Stimulated activated CD8-positive, alpha-beta memory T cell treated with anti-CD3 and anti-CD28 coated beads, Interleukin-4, amount 100 ng/mL, for 4 hours (primary cell): Measurements from ENCODE around the gene OR10J4.
"Not testable (repeated sequence)": the region's sequence is repeated elsewhere in the genome, so short reads cannot be mapped to it uniquely, and the experiment has no call there.

ENCODE experiments used
- DNase-seq, 2 donors: peaks; one replicate each; pipeline ENCODE4 v3.0.0-alpha.2; 2020; ENCODE audit warnings: low read depth in 2 of 2, low spot score in 1 of 2

The OR10J4 gene

DNA sequence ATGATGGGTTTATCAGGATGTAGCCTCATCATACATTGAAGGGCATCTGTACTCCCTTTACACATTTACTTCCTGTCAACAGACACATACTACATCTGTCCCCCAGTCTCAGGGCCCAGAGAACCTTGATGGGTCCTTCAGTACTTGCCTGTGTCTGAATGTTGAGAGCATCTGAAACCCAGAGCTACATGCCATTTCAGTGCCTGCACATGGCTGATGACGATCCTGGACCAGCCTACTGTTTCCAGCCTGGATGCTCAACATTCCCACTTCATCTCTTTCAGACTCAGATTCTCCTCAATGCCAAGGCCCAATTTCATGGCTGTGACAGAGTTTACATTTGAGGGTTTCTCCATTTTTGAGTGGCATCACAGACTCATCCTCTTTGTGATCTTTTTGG is at the start of gene OR10J4:
Gene OR10J4 (plus strand): TSS at position 301 of the 400 bp plus-strand sequence.
- DNase-seq, result no peak

DNA sequence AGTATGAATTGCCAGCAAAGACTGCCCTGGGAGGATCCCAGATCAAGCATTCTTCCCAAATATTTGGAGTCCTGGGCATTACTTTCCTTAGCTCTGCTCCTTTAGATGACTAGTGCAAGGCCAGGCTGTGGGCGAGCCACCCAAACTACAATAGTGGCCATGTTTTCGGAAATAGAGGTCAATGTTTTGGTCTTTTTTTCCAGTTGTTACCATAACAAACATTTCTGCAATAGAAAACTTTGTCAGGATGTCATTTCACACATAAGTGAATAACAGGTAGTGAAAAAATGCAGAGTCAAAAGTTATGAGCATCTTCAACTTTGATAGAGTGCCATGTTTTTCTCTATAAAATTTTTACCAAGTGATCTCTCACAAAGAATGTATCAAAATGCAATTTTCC is 25.2 kb upstream of the OR10J4 start:
- no peak for DNase-seq

GRCh38 chr1:159408862-159409400 is 23.1 kb upstream of the OR10J4 start:
- no peak for DNase-seq

- no peak for DNase-seq
These were observed 10.2 kb upstream of the OR10J4 start for GRCh38 chr1:159421821-159422220.

DNA sequence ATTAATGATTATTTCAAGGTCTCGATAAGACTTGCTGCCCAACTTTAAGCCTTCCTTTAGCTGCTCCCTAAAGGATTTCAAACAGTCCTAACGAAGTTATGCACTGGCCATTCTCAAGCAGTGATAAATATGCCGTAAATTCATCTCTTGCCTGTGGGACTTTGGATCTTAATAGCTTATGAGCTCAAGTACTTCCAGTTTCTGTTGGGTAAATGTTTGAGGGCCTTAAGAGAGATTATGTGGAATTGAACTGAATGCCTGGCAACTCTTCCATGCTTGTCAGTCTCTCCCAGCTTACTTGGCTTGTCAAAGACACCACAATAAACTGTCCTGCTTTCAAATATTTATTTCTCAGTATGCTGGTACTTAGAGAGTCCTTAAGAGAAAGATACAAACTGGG is 3.5 kb upstream of the OR10J4 start:
- no peak for DNase-seq

GRCh38 chr1:159429074-159429861 is 2.7 kb upstream of the OR10J4 start:
- no peak for DNase-seq

DNA sequence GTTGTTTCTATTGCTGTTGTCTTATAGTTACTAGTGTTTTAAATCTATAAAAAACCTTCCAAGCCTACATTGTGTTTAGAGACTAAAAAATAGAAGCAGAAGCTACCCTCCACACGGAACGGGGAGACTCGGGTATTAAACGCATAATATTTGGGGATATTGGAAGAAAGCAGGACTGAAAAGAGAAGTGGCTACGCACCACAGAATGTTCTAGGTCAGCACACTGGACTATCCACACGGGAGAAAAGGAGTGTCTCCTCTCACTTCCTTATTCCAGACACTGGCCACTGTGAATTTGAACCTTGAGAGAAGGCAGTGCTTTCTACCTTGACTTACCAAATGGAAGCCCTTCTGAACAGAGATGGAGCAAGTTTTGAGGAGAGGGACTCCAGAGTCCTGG is 1.0 kb upstream of the OR10J4 start:
- no peak for DNase-seq

DNA sequence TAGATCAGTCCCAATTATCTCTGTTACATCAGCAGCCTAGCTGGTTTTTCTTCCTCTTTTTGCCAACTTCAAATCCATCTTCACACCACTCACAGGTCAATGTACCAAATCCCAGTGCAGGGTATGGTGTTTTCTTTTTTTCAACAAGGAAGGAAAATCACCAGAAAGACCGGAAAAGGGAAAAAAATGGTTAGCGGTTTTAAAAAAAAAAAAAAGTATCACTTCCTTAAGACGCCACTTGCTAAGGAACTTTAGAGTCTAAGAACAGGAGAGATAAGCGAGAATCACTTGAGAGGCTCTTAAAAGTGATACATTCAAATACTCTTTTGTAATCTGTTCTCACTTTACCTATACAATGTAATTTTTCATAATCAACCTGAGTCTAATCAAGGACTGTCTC is 4.5 kb downstream of the OR10J4 start:
- no peak for DNase-seq

- DNase-seq, result no peak
These were observed 7.4 kb downstream of the OR10J4 start, which contains the start of gene OR10J1 for GRCh38 chr1:159439422-159439821. TSS of gene OR10J1 (plus strand) at chr1:159439722. CDS start at chr1:159439792, 70 bp downstream.

DNA sequence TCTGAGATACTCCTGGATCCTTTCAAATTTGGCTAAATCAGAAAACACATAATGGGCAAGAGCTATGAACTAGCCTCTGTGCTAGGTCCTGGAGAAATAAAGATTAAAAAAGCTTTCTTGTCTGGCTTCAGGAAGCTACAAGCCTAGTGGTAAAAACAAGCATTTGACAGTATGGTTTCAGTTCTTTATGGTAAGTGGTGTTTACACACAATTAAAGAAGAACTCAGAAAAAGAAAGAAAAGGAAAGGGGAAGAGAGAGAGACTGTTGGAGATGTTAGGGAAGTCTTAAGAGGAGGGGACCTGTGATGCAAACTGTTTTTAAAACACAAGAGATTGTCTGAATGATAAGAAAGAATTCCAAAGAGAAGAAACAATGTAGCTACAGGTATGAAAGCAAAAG is 9.4 kb downstream of the OR10J4 start:
- no peak for DNase-seq

DNA sequence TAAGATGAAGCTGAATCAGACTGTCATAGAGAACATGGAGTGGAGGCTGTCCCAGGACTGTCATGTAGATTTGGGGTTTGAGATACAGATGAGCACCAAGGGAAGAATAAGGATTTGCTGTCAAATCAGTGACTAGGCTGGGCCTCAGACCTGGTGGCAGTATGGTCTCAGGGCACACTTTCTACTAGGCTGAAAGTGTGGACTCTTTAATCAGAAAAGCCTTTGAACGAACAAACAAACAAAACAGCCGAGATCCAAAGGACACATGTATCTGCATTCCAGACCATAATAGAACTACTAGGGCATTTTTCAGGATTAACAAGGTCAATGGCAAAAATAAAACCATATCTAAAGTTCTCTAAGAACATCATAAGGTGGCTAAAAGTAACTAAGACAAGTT is 10.4 kb downstream of the OR10J4 start:
- DNase-seq, result no peak

DNA sequence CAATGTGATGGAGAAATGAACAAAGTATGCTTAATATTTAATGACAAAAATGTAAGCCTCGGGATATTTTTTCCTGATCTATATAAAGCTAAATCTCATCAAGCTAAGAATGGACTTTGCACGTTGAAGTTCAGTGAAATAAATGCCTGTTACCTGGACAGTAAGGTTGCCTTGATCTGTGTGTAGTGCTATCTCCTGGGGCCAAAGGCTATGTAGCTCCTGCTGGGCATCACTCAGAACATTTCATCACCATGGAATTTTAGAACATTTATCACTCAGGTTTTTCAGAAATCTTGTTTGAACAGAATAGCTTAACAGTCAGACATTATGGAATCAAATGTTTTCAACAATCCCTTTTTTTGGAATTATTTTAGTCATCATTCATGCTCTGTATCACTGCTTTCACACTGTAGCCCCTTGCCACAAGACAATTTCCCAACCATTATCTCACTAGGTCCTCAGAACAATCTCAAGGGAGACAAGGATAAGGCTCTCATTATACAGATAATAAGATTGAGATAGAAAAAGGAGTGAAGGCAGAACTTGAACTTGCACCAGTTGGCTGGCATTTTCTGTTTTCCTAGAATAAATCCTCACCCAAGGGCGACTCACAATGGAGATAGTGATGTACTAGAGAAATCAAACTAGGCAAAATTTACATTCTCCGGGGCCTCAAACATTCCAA is 11.2 kb downstream of the OR10J4 start:
- no peak for DNase-seq

DNA sequence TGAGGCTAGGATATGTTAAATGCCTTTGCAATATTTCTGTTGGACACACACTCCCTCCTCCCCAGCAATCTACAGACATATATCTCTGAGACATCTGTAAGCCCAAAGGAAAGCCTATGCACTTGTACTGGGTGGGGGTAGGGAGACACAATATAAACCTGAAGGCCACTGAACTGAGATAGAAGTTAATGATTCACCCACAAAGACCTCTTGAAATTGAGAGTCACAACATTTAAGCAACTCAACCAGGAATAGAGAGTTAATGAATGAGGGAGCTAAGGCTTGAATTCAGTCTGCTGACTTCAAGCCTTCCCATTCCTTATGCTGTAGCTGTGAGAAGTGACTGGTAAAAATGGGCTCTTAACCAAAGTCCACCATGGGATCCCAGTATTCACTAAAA is 12.5 kb downstream of the OR10J4 start:
- DNase-seq, result no peak

GRCh38 chr1:159448181-159448580 is 16.2 kb downstream of the OR10J4 start:
- DNase-seq, result no peak

- DNase-seq, result not testable (repeated sequence)
These were observed 17.6 kb downstream of the OR10J4 start for GRCh38 chr1:159449605-159450004.

- DNase-seq, result no peak
These were observed 27.5 kb downstream of the OR10J4 start for GRCh38 chr1:159459551-159459950.

GRCh38 chr1:159465191-159465603 is 33.2 kb downstream of the OR10J4 start:
- DNase-seq, result no peak

DNA sequence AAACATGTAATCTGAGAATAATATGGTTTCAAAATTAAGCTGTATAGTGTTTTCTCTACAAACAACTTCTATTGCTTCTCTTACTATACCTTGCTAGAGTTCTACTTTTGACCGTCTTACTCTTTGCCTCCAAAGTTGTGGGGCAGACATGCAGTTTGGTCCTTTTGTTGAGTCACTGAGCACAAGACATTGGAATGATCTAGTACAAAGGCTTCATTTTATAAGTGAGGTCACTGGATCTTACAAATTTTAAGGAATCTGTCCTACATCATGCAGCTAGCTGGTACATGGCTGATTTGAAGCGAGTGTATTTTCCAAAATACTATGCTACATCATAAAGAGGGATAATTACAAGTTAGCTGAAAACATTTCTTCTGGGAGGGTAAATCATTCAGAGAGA is 36.3 kb downstream of the OR10J4 start:
- DNase-seq, result no peak

GRCh38 chr1:159469921-159470533 is 38.0 kb downstream of the OR10J4 start:
- DNase-seq, result no peak

GRCh38 chr1:159473335-159473734 is 41.3 kb downstream of the OR10J4 start:
- DNase-seq, result no peak

- DNase-seq, result no peak
These were observed 42.9 kb downstream of the OR10J4 start for GRCh38 chr1:159474926-159475325.
